WTC11 (cell line): Measurements from ENCODE around the gene XIRP1. TPM values are rescaled to one million over a fixed set of nuclear protein-coding genes. Genes with fewer than 3 reads are reported as not detected.

Source experiments
- ATAC-seq: fragments of 200-7000 bp; cut with Tn5 transposase; 2 replicates; pipeline ENCODE4 v1.10.0; 2021; ENCODE audit warnings: mild to moderate bottlenecking, moderate library complexity
- CTCF ChIA-PET: fragments of 300-600 bp; sonication (Branson Sonifier 250); formaldehyde crosslinking; loops from one replicate; lab custom pipeline; 2021; ENCODE audit warnings: antibody characterized with exemption; lab: Charles Lee
- POLR2A ChIA-PET: fragments of 350-600 bp; sonication (Branson Sonifier 250); formaldehyde crosslinking; loops from one replicate; lab custom pipeline; 2021; ENCODE audit warnings: antibody characterized with exemption; lab: Charles Lee
- DNase-seq: peaks from one replicate; pipeline ENCODE4 v3.0.0; 2021; ENCODE audit warnings: low spot score
- H3K27ac Mint-ChIP-seq: 2 replicates; pipeline ENCODE4 v1.8.0; 2021; ENCODE audit warnings: mixed read lengths
- H3K27me3 Mint-ChIP-seq: 2 replicates; pipeline ENCODE4 v1.8.0; 2021; ENCODE audit warnings: low read depth, mild to moderate bottlenecking, moderate library complexity, mixed read lengths
- H3K36me3 Mint-ChIP-seq: 2 replicates; pipeline ENCODE4 v1.8.0; 2021; ENCODE audit warnings: mixed read lengths
- H3K4me1 Mint-ChIP-seq: 2 replicates; pipeline ENCODE4 v1.8.0; 2022; ENCODE audit warnings: mixed read lengths
- H3K4me3 Mint-ChIP-seq: 2 replicates; pipeline ENCODE4 v1.8.0; 2021; ENCODE audit warnings: mild to moderate bottlenecking, moderate library complexity, mixed read lengths
- H3K9me3 Mint-ChIP-seq: 2 replicates; pipeline ENCODE4 v1.8.0; 2021; ENCODE audit warnings: mixed read lengths
- ATF3 ChIP-seq: sonication (generic); formaldehyde crosslinking; conservative IDR thresholded peaks from 2 replicates; pipeline ENCODE4 v1.8.1; 2022; ENCODE audit warnings: mild to moderate bottlenecking, missing genetic modification reagents
- E2F5 ChIP-seq: sonication (generic); formaldehyde crosslinking; IDR thresholded peaks from 2 replicates; pipeline ENCODE4 v1.8.1; 2022; ENCODE audit warnings: mild to moderate bottlenecking, moderate library complexity, missing genetic modification reagents
- ELF4 ChIP-seq: sonication (generic); formaldehyde crosslinking; IDR thresholded peaks from 2 replicates; pipeline ENCODE4 v1.8.1; 2022; ENCODE audit warnings: low read depth, mild to moderate bottlenecking, moderate library complexity, missing genetic modification reagents
- ESRRA ChIP-seq: sonication (generic); formaldehyde crosslinking; IDR thresholded peaks from 2 replicates; pipeline ENCODE4 v1.8.1; 2022; ENCODE audit warnings: mild to moderate bottlenecking, missing genetic modification reagents, borderline replicate concordance
- GRHL2 ChIP-seq: fragments of 250-450 bp; sonication (Bioruptor Pico); IDR thresholded peaks from 2 replicates; pipeline ENCODE4 v1.8.0; 2022; ENCODE audit warnings: mild to moderate bottlenecking, moderate library complexity; ENCODE audit not compliant: insufficient replicate concordance, severe bottlenecking
- MLX ChIP-seq: sonication (generic); formaldehyde crosslinking; IDR thresholded peaks from 2 replicates; pipeline ENCODE4 v1.8.1; 2023; ENCODE audit warnings: mild to moderate bottlenecking, missing genetic modification reagents, moderate library complexity
- NFE2L1 ChIP-seq: sonication (generic); formaldehyde crosslinking; IDR thresholded peaks from 2 replicates; pipeline ENCODE4 v1.8.1; 2023; ENCODE audit warnings: missing genetic modification reagents
- NR3C1 ChIP-seq: sonication (generic); formaldehyde crosslinking; conservative IDR thresholded peaks from 2 replicates; pipeline ENCODE4 v1.8.1; 2023; ENCODE audit warnings: low read depth, mild to moderate bottlenecking, missing genetic modification reagents
- PRRX2 ChIP-seq: fragments of 250-450 bp; sonication (Bioruptor Pico); IDR thresholded peaks from 2 replicates; pipeline ENCODE4 v1.8.0; 2021; ENCODE audit warnings: mild to moderate bottlenecking
- RELA ChIP-seq: sonication (generic); formaldehyde crosslinking; IDR thresholded peaks from 2 replicates; pipeline ENCODE4 v1.8.1; 2022; ENCODE audit warnings: missing genetic modification reagents, mild to moderate bottlenecking, borderline replicate concordance
- SP1 ChIP-seq: sonication (generic); formaldehyde crosslinking; conservative IDR thresholded peaks from 2 replicates; pipeline ENCODE4 v1.8.1; 2022; ENCODE audit warnings: missing genetic modification reagents
- USF2 ChIP-seq: sonication (generic); formaldehyde crosslinking; IDR thresholded peaks from 2 replicates; pipeline ENCODE4 v1.8.1; 2023; ENCODE audit warnings: mild to moderate bottlenecking, missing genetic modification reagents, moderate library complexity
- ZNF121 ChIP-seq: sonication (generic); formaldehyde crosslinking; IDR thresholded peaks from 2 replicates; pipeline ENCODE4 v1.8.0; 2023; ENCODE audit warnings: missing genetic modification reagents
- total RNA-seq: library from RNA; stranded (reverse); gene quantifications from 3 replicates; pipeline ENCODE4 v1.2.3, GENCODE V29; 2021
- TF ChIP-seq, protein P1 (sequence below): sonication (generic); formaldehyde crosslinking; IDR thresholded peaks from 2 replicates; pipeline ENCODE4 v1.8.1; 2023; ENCODE audit warnings: mild to moderate bottlenecking, missing genetic modification reagents
- TF ChIP-seq, protein P2 (sequence below): sonication (generic); formaldehyde crosslinking; IDR thresholded peaks from 2 replicates; pipeline ENCODE4 v1.8.0; 2022; ENCODE audit warnings: mild to moderate bottlenecking, missing genetic modification reagents

Gene XIRP1
- total RNA-seq, 1 experiment from 2014 or later: not detected

DNA sequence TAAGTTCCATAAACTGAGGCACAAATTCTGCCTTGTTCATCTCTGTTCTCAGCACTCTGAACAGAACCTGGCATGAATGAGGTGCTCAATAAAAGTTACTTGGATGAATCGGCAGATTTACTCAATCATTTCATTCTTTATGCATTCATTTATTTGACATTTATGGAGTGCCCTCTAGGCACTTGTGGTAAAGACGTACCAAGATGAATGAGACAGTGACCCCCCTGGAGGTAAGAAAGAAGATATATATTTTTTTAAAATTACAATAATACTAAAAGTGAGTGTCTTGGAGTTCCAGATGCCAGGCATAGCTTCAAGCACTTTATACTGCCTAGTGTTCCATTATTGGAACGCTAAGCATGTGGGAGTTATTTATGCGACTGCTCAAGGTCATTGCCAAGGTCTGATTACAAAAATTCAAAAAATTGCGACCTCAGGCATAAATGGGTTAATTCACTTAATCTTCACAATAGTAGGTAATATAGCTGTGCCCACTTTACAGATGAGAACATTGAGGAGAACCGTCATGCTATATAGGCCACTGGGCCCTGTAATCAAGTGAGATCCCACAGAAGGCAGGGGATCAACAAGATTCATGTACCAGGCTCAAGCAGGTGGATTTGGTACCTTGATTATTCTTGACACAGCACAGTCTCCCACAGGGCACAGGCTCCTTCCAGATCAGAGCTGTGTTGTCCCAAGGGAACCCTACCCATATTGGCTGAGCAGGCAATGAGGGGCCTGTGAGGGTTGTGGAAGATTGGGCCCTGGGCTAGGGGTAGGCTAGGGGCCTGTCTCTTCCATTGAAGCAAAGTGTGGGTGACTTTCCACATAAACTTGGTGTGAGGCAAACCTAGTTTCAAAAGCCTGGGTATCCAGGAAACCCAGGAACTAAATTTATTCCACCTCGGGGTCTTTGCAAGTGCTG, 10.7 kb downstream of the XIRP1 start (continued):
- TF ChIP-seq ATF3 (no peak), NR3C1 (CRISPR knock-in tag) (no peak)
- TF ChIP-seq, protein P1, sequence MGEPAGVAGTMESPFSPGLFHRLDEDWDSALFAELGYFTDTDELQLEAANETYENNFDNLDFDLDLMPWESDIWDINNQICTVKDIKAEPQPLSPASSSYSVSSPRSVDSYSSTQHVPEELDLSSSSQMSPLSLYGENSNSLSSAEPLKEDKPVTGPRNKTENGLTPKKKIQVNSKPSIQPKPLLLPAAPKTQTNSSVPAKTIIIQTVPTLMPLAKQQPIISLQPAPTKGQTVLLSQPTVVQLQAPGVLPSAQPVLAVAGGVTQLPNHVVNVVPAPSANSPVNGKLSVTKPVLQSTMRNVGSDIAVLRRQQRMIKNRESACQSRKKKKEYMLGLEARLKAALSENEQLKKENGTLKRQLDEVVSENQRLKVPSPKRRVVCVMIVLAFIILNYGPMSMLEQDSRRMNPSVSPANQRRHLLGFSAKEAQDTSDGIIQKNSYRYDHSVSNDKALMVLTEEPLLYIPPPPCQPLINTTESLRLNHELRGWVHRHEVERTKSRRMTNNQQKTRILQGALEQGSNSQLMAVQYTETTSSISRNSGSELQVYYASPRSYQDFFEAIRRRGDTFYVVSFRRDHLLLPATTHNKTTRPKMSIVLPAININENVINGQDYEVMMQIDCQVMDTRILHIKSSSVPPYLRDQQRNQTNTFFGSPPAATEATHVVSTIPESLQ (CRISPR knock-in tag): no peak

- DNase-seq: peak; percentile 87
- peak; percentile 72; the same call in 1 of the 2 replicates for TF ChIP-seq E2F5
- TF ChIP-seq ESRRA (CRISPR knock-in tag): 0 out of 2 replicates have a peak, but pooled peaks have one; percentile 37
- TF ChIP-seq ATF3: no peak
- TF ChIP-seq RELA (CRISPR knock-in tag): peak; percentile 63; the same call in 1 of the 2 replicates
- peak; percentile 50; the same call in 1 of the 2 replicates for TF ChIP-seq SP1 (CRISPR knock-in tag)
- no peak for TF ChIP-seq ZNF121
- TF ChIP-seq NFE2L1 (CRISPR knock-in tag): peak; percentile 28; the same call in 1 of the 2 replicates
- Mint-ChIP-seq H3K36me3 (no peaks in the 10 kb centered on the region), H3K27ac (peak overlapping the region; percentile 96), H3K4me3 (peak overlapping the region; percentile 72), H3K9me3 (no peaks in the 10 kb centered on the region), H3K4me1 (peaks cover 35% of the 10 kb centered on the region), H3K27me3 (peaks cover 22% of the 10 kb centered on the region)
- ATAC-seq: peak; percentile 86
- CTCF ChIA-PET: interaction anchor here (1.0 to 3.9 kb wide), 3 partner anchors 55 to 197 kb away, joined by 3 to 49 read pairs (median 36); no protein-coding TSS in a partner anchor
- POLR2A ChIA-PET: no interaction called here
Observed at GRCh38 chr3:39180546-39181346, 11.6 kb downstream of the XIRP1 start.

- H3K27me3 Mint-ChIP-seq: peaks cover 22% of the 10 kb centered on the region
- CTCF ChIA-PET: interaction anchor here (1.0 to 3.9 kb wide), 3 partner anchors 54 to 198 kb away, joined by 3 to 49 read pairs (median 36); no protein-coding TSS in a partner anchor
- H3K9me3 Mint-ChIP-seq: no peaks in the 10 kb centered on the region
- ATAC-seq (no peak), DNase-seq (no peak)
- POLR2A ChIA-PET: no interaction called here
- H3K27ac Mint-ChIP-seq: peak overlapping the region; percentile 47; the same call in 1 of the 2 replicates
- peaks cover 35% of the 10 kb centered on the region for H3K4me1 Mint-ChIP-seq
- peak overlapping the region; percentile 72 for H3K4me3 Mint-ChIP-seq
- TF ChIP-seq NFE2L1 (CRISPR knock-in tag) (peak; percentile 59; the same call in 1 of the 2 replicates), PRRX2 (CRISPR knock-in tag) (no peak)
- no peaks in the 10 kb centered on the region for H3K36me3 Mint-ChIP-seq
Observed at GRCh38 chr3:39180183-39180545, 12.2 kb downstream of the XIRP1 start.

- Mint-ChIP-seq H3K4me1 (peaks cover 35% of the 10 kb centered on the region), H3K27ac (peak overlapping the region; percentile 82), H3K9me3 (peaks cover 6% of the 10 kb centered on the region), H3K4me3 (peak overlapping the region; percentile 73), H3K36me3 (no peaks in the 10 kb centered on the region), H3K27me3 (peaks cover 22% of the 10 kb centered on the region)
- ATAC-seq: no peak
- POLR2A ChIA-PET: interaction anchor here (1.0 to 1.7 kb wide), 7 partner anchors 8 to 72 kb away, joined by 3 to 8 read pairs (median 4); no protein-coding TSS in a partner anchor
- TF ChIP-seq USF2 (CRISPR knock-in tag) (no peak), MLX (CRISPR knock-in tag) (no peak), PRRX2 (CRISPR knock-in tag) (no peak), ELF4 (CRISPR knock-in tag) (no peak), GRHL2 (CRISPR knock-in tag) (no peak)
- TF ChIP-seq, protein P2, sequence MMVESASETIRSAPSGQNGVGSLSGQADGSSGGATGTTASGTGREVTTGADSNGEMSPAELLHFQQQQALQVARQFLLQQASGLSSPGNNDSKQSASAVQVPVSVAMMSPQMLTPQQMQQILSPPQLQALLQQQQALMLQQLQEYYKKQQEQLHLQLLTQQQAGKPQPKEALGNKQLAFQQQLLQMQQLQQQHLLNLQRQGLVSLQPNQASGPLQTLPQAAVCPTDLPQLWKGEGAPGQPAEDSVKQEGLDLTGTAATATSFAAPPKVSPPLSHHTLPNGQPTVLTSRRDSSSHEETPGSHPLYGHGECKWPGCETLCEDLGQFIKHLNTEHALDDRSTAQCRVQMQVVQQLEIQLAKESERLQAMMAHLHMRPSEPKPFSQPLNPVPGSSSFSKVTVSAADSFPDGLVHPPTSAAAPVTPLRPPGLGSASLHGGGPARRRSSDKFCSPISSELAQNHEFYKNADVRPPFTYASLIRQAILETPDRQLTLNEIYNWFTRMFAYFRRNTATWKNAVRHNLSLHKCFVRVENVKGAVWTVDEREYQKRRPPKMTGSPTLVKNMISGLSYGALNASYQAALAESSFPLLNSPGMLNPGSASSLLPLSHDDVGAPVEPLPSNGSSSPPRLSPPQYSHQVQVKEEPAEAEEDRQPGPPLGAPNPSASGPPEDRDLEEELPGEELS (CRISPR knock-in tag): no peak
- no peak for DNase-seq
- CTCF ChIA-PET: interaction anchor here (0.6 to 3.9 kb wide), 11 partner anchors 8 to 217 kb away, joined by 3 to 49 read pairs (median 5); no protein-coding TSS in a partner anchor
Observed at GRCh38 chr3:39178553-39178952, 13.8 kb downstream of the XIRP1 start.
